Stimulated activated CD8-positive, alpha-beta memory T cell treated with anti-CD3 and anti-CD28 coated beads, Interleukin-7, amount 100 ng/mL, for 4 hours (primary cell): Measurements from ENCODE around the gene CRADD.
"Not testable (repeated sequence)": the region's sequence is repeated elsewhere in the genome, so short reads cannot be mapped to it uniquely, and the experiment has no call there.

Source experiments
- DNase-seq, 2 donors: peaks; one replicate each; pipeline ENCODE4 v3.0.0-alpha.2; 2020; ENCODE audit warnings: low read depth in 2 of 2

CRADD gene

GRCh38 chr12:93782853-93783252 lies 105.7 kb downstream of the CRADD start:
- no peak for DNase-seq

GRCh38 chr12:93783832-93784231 lies 106.7 kb downstream of the CRADD start:
- DNase-seq, result peak in 1 of 2 donors; percentile 31

- DNase-seq, result no peak
Measured at GRCh38 chr12:93784339-93785086, 107.3 kb downstream of the CRADD start.

GRCh38 chr12:93785249-93786010 lies 108.3 kb downstream of the CRADD start:
- DNase-seq, result peak; percentile 23 to 34

- no peak for DNase-seq
Measured at GRCh38 chr12:93786656-93787397, 109.7 kb downstream of the CRADD start.

GRCh38 chr12:93788853-93789252 lies 111.7 kb downstream of the CRADD start:
- DNase-seq, result no peak

GRCh38 chr12:93789767-93790166 lies 112.6 kb downstream of the CRADD start:
- no peak for DNase-seq

- peak in 1 of 2 donors; percentile 36 for DNase-seq
Measured at GRCh38 chr12:93790472-93791152, 113.4 kb downstream of the CRADD start.

GRCh38 chr12:93793007-93793406 lies 115.8 kb downstream of the CRADD start:
- DNase-seq, result no peak

GRCh38 chr12:93793983-93794382 lies 116.8 kb downstream of the CRADD start:
- DNase-seq, result no peak

GRCh38 chr12:93794738-93795137 lies 117.6 kb downstream of the CRADD start:
- DNase-seq, result no peak

GRCh38 chr12:93795352-93795751 lies 118.2 kb downstream of the CRADD start:
- DNase-seq, result no peak

- DNase-seq, result no peak
Measured at GRCh38 chr12:93796729-93797128, 119.6 kb downstream of the CRADD start.

GRCh38 chr12:93798279-93799151 lies 121.3 kb downstream of the CRADD start:
- DNase-seq, result no peak

- DNase-seq, result not testable (repeated sequence)
Measured at GRCh38 chr12:93801666-93802065, 124.5 kb downstream of the CRADD start.

- DNase-seq, result no peak
Measured at GRCh38 chr12:93802293-93802692, 125.1 kb downstream of the CRADD start.

- no peak for DNase-seq
Measured at GRCh38 chr12:93802698-93803423, 125.7 kb downstream of the CRADD start.

- DNase-seq, result no peak
Measured at GRCh38 chr12:93803424-93803807, 126.2 kb downstream of the CRADD start.

- no peak for DNase-seq
Measured at GRCh38 chr12:93804392-93805179, 127.4 kb downstream of the CRADD start.
